ENCODE data around the gene RAD21L1.
A peak's percentile ranks its signal among the peaks of the same experiment; 100 is the strongest.
"Not testable (repeated sequence)": the region's sequence is repeated elsewhere in the genome, so short reads cannot be mapped to it uniquely, and the experiment has no call there.

The RAD21L1 gene

GRCh38 chr20:1199964-1200363, 25.9 kb upstream of the RAD21L1 start:
- no peak for DNase-seq (ENCODE audit: low read depth)

- no peak for DNase-seq (ENCODE audit: low read depth)
Observed at GRCh38 chr20:1202762-1203504, 22.9 kb upstream of the RAD21L1 start, which contains the start of gene C20orf202. TSS of gene C20orf202 (plus strand) at chr20:1203454. CDS start at chr20:1203586, 132 bp downstream.

GRCh38 chr20:1203630-1204029, 22.2 kb upstream of the RAD21L1 start:
- no peak for DNase-seq (ENCODE audit: low read depth)

GRCh38 chr20:1204113-1204512, 21.7 kb upstream of the RAD21L1 start:
- DNase-seq (ENCODE audit: low read depth), result no peak

- DNase-seq (ENCODE audit: low read depth), result no peak
Observed at GRCh38 chr20:1204576-1204975, 21.3 kb upstream of the RAD21L1 start.

GRCh38 chr20:1205802-1206201, 20.0 kb upstream of the RAD21L1 start:
- no peak for DNase-seq (ENCODE audit: low read depth)

GRCh38 chr20:1206366-1207148, 19.3 kb upstream of the RAD21L1 start:
- no peak for DNase-seq (ENCODE audit: low read depth)

GRCh38 chr20:1207293-1207878, 18.5 kb upstream of the RAD21L1 start:
- DNase-seq (ENCODE audit: low read depth), result no peak

- DNase-seq (ENCODE audit: low read depth), result no peak
Observed at GRCh38 chr20:1209447-1210387, 16.1 kb upstream of the RAD21L1 start.

GRCh38 chr20:1210501-1210900, 15.3 kb upstream of the RAD21L1 start:
- DNase-seq (ENCODE audit: low read depth), result no peak

- no peak for DNase-seq (ENCODE audit: low read depth)
Observed at GRCh38 chr20:1212023-1212422, 13.8 kb upstream of the RAD21L1 start.

GRCh38 chr20:1212607-1213396, 13.0 kb upstream of the RAD21L1 start:
- DNase-seq (ENCODE audit: low read depth), result peak; percentile 41

- no peak for DNase-seq (ENCODE audit: low read depth)
Observed at GRCh38 chr20:1214838-1215261, 11.0 kb upstream of the RAD21L1 start.

GRCh38 chr20:1215386-1216170, 10.3 kb upstream of the RAD21L1 start:
- peak; percentile 15 for DNase-seq (ENCODE audit: low read depth)

- DNase-seq (ENCODE audit: low read depth), result not testable (repeated sequence)
Observed at GRCh38 chr20:1216527-1217427, 9.1 kb upstream of the RAD21L1 start.

GRCh38 chr20:1222750-1223149, 3.1 kb upstream of the RAD21L1 start:
- DNase-seq (ENCODE audit: low read depth), result not testable (repeated sequence)

GRCh38 chr20:1224205-1224890, 1.5 kb upstream of the RAD21L1 start:
- no peak for DNase-seq (ENCODE audit: low read depth)

- no peak for DNase-seq (ENCODE audit: low read depth)
Observed at GRCh38 chr20:1225263-1225782, 521 bp upstream of the RAD21L1 start.
